Transverse colon (tissue), 4 donors: ENCODE results near the gene UNC5A. TPM values are rescaled to one million over a fixed set of nuclear protein-coding genes. Genes with fewer than 3 reads are reported as not detected.

ENCODE experiments used
- DNase-seq: peaks from one replicate; pipeline ENCODE4 v3.0.0-alpha.2; 2019
- H3K27ac ChIP-seq, 4 donors: fragments of 200-600 bp; sonication (generic); 2 replicates each; pipeline ENCODE4 v1.5.1; 2016 to 2018; ENCODE audit warnings: inconsistent platforms in 4 of 4
- H3K27me3 ChIP-seq: fragments of 200-600 bp; sonication (generic); 2 replicates; pipeline ENCODE4 v1.5.1; 2017; ENCODE audit warnings: inconsistent platforms
- H3K36me3 ChIP-seq, 4 donors: fragments of 200-600 bp; sonication (generic); 2 replicates each; pipeline ENCODE4 v1.5.1; 2017 to 2019; ENCODE audit warnings: inconsistent platforms in 4 of 4
- H3K4me1 ChIP-seq, 4 donors: fragments of 200-600 bp; sonication (generic); 2 replicates each; pipeline ENCODE4 v1.5.1; 2017 to 2020; ENCODE audit warnings: inconsistent platforms in 4 of 4
- H3K4me3 ChIP-seq, 4 donors: fragments of 200-600 bp; sonication (generic); 1 replicate in 1 of 4; 2 replicates in 3 of 4; pipeline versions ENCODE4 v1.5.1 to v1.6.1; 2017 to 2019; ENCODE audit warnings: inconsistent platforms in 4 of 4
- H3K9me3 ChIP-seq, 2 donors: fragments of 200-600 bp; sonication (generic); 2 replicates each; pipeline ENCODE4 v1.5.1; 2017 to 2019; ENCODE audit warnings: inconsistent platforms in 2 of 2
- CTCF ChIP-seq, 5 experiments: fragments of 200-600 bp in 3 of 5; fragments of 450-650 bp in 2 of 5; sonication (generic) in 3 of 5; IDR thresholded peaks; 1 replicate in 2 of 5; 2 replicates in 3 of 5; pipeline ENCODE4 v1.5.1; 2016 to 2017; ENCODE audit warnings: antibody characterized with exemption in 5 of 5, inconsistent platforms in 3 of 5, mild to moderate bottlenecking in 2 of 5, moderate library complexity in 1 of 5
- EP300 ChIP-seq: sonication (generic); formaldehyde crosslinking; IDR thresholded peaks from one replicate; pipeline ENCODE4 v1.6.1; 2017; ENCODE audit warnings: antibody characterized with exemption, low read depth
- POLR2A ChIP-seq: fragments of 450-650 bp; IDR thresholded peaks from one replicate; pipeline ENCODE4 v1.6.1; 2016; ENCODE audit warnings: antibody characterized with exemption, mild to moderate bottlenecking, moderate library complexity
- POLR2AphosphoS5 ChIP-seq, 3 donors: sonication (generic); formaldehyde crosslinking; IDR thresholded peaks; one replicate each; pipeline ENCODE4 v1.6.1; 2016; ENCODE audit warnings: antibody characterized with exemption in 3 of 3
- WGBS, 2 donors: methylation state at CpG; one replicate each; pipeline ENCODE4 v1.1.5; 2018; ENCODE audit warnings: low coverage in 1 of 2; 5-methylcytosine and 5-hydroxymethylcytosine counted together
- in situ Hi-C, 4 donors: fragments of 200-750 bp; cut with MboI; loops; one replicate each; pipeline versions ENCODE4 v1.15.0 to v1.15.1; 2017; ENCODE audit warnings: low sequenced_read_pairs in 3 of 4, low pct_ligation_motif_present in 1 of 4, low pct_unique_long_range_greater_than_20kb in 1 of 4
- intact Hi-C: fragments of 100-400 bp; cut with DNase I; formaldehyde crosslinking; loops from one replicate; pipeline ENCODE4 v1.15.1; 2023; ENCODE audit warnings: low total_unique reads
- total RNA-seq, 4 donors: library from RNA; depleted of rRNA; stranded (reverse); fragments of >200 nt; gene quantifications; one replicate each; pipeline ENCODE4 v1.1.0, GENCODE V29; 2016

Gene UNC5A
- total RNA-seq, 4 donors from 2014 or later, result 0.32 TPM; not detected in 3

GRCh38 chr5:176812269-176813259 is 2.2 kb downstream of the UNC5A start:
- DNase-seq, result no peak
- no peak for TF ChIP-seq EP300
- TF ChIP-seq POLR2AphosphoS5 (IDR thresholded peaks at IDR 0.05), result no peak
- TF ChIP-seq CTCF (IDR thresholded peaks at IDR 0.05), result peak in 1 of 5 experiments; percentile 12
- Histone ChIP-seq H3K4me3 (no peak overlapping the region), H3K4me1 (peaks cover 0 to 22% (median 21%) of the 10 kb centered on the region in 4 donors), H3K27me3 (peaks cover 98% of the 10 kb centered on the region), H3K27ac (no peak overlapping the region), H3K9me3 (no peaks in the 10 kb centered on the region), H3K36me3 (no peaks in the 10 kb centered on the region)
- WGBS, 2 donors, result 35 to 68% methylated on average over 5 to 34 of the region's 37 CpGs
- intact Hi-C loops (no loop called here), in situ Hi-C loops (no loop called here)

- 80 to 82% methylated on average over 3 to 16 of the region's 16 CpGs for WGBS, 2 donors
- DNase-seq, result no peak
- Histone ChIP-seq H3K4me3 (no peak overlapping the region), H3K4me1 (peaks cover 0 to 30% (median 28%) of the 10 kb centered on the region in 4 donors), H3K27ac (no peak overlapping the region), H3K27me3 (peaks cover 98% of the 10 kb centered on the region), H3K9me3 (no peaks in the 10 kb centered on the region), H3K36me3 (no peaks in the 10 kb centered on the region)
- intact Hi-C loops, result no loop called here
- no peak for TF ChIP-seq EP300
- TF ChIP-seq CTCF (IDR thresholded peaks at IDR 0.05), result no peak
- TF ChIP-seq POLR2AphosphoS5 (IDR thresholded peaks at IDR 0.05), result no peak
- TF ChIP-seq POLR2A, result no peak
- in situ Hi-C loops, result no loop called here
Observed at GRCh38 chr5:176813587-176814312, 3.4 kb downstream of the UNC5A start.

- intact Hi-C loops, result no loop called here
- Histone ChIP-seq H3K9me3 (no peaks in the 10 kb centered on the region), H3K27me3 (peaks cover 98% of the 10 kb centered on the region), H3K27ac (no peak overlapping the region), H3K4me3 (no peak overlapping the region), H3K4me1 (peaks cover 0 to 30% (median 27%) of the 10 kb centered on the region in 4 donors), H3K36me3 (no peaks in the 10 kb centered on the region)
- in situ Hi-C loops, result no loop called here
- no peak for TF ChIP-seq POLR2AphosphoS5 (IDR thresholded peaks at IDR 0.05)
- no peak for TF ChIP-seq POLR2A
- no peak for TF ChIP-seq EP300
- no peak for TF ChIP-seq CTCF (IDR thresholded peaks at IDR 0.05)
- no peak for DNase-seq
- WGBS, 2 donors, result 79% methylated on average over 5 of the region's 6 CpGs; no CpG with 5 or more reads in 1 of the 2 donors
Observed at GRCh38 chr5:176814313-176814685, 3.9 kb downstream of the UNC5A start.

- in situ Hi-C loops (no loop called here), intact Hi-C loops (no loop called here)
- DNase-seq, result no peak
- Histone ChIP-seq H3K4me1 (peaks cover 0 to 23% (median 22%) of the 10 kb centered on the region in 4 donors), H3K27ac (no peak overlapping the region), H3K36me3 (no peaks in the 10 kb centered on the region), H3K9me3 (no peaks in the 10 kb centered on the region), H3K27me3 (peaks cover 98% of the 10 kb centered on the region), H3K4me3 (no peak overlapping the region)
- 69 to 100% methylated on average over 1 to 10 of the region's 10 CpGs for WGBS, 2 donors
- no peak for TF ChIP-seq POLR2AphosphoS5 (IDR thresholded peaks at IDR 0.05)
- TF ChIP-seq POLR2A, result no peak
- TF ChIP-seq EP300, result no peak
- TF ChIP-seq CTCF (IDR thresholded peaks at IDR 0.05), result no peak
Observed at GRCh38 chr5:176814836-176815438, 4.6 kb downstream of the UNC5A start.
